ENCODE results near the gene UBE2J2. TPM values are rescaled to one million over a fixed set of nuclear protein-coding genes. Genes with fewer than 3 reads are reported as not detected.

The UBE2J2 gene
- polyA plus RNA-seq, 1 of the 3 experiments (the other 2 are of a cell fraction), result 47.5 TPM

DNA sequence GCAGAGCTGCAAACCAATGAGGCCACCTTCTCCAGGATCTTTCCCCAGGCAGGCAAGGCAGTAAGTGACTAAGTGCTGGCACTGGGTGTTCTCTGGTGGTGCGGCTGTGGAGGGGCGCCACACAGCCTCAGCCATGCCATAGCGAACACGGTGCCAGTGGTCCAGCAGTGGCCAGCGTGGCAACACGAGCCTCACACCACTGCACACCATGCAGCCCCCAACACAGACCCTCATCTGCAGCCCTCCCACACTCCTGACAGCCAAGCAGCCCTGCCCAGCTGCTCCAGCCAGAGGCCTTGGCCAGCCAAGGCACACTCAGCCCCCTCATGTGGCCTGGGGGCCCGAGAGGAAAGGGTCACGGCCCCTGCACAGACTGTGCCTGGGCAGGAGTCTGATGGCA lies 47.8 kb upstream of the UBE2J2 start:
- no peak for DNase-seq
- Histone ChIP-seq H3F3A (replicated peaks; ENCODE audit: insufficient read depth) (peaks cover 14% of the 10 kb centered on the region), H3K4me1 (ENCODE audit: control insufficient read depth in 1 of 2, insufficient read depth in 2 of 2, low read depth in 1 of 2, low read length in 1 of 2) (peaks cover 4 to 24% of the 10 kb centered on the region in 2 experiments; a peak in 2 of 4 replicates), H2AFZ (ENCODE audit: low read depth) (no peak overlapping the region), H3K79me2 (ENCODE audit: insufficient read depth) (peaks cover 84% of the 10 kb centered on the region), H4K20me1 (ENCODE audit: insufficient read depth) (peaks cover 55% of the 10 kb centered on the region), H3K9me2 (no peaks in the 10 kb centered on the region), H3K27ac (ENCODE audit: low read depth in 2 of 2, low read length in 1 of 2) (no peak overlapping the region), H3K9me3 (no peaks in the 10 kb centered on the region), H3K36me3 (replicated peaks in 1 of 2; ENCODE audit: control insufficient read depth in 1 of 2, insufficient read depth in 2 of 2, low read length in 1 of 2) (peaks cover 8 to 33% of the 10 kb centered on the region in 2 experiments), H3K4me2 (no peak overlapping the region), H3K4me3 (ENCODE audit: low read depth in 2 of 2, low read length in 1 of 2) (no peak overlapping the region), H3K9ac (no peak overlapping the region), H3K27me3 (ENCODE audit: insufficient read depth) (no peaks in the 10 kb centered on the region)
- ChIA-PET CTCF (interaction anchor here (1.3 to 1.8 kb wide), 3 partner anchors 16 to 30 kb away, joined by 3 to 5 read pairs (median 4); no protein-coding TSS in a partner anchor), POLR2A (no interaction called here)
- TF ChIP-seq, protein P1, sequence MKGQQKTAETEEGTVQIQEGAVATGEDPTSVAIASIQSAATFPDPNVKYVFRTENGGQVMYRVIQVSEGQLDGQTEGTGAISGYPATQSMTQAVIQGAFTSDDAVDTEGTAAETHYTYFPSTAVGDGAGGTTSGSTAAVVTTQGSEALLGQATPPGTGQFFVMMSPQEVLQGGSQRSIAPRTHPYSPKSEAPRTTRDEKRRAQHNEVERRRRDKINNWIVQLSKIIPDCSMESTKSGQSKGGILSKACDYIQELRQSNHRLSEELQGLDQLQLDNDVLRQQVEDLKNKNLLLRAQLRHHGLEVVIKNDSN (IDR thresholded peaks at IDR 0.05; ENCODE audit: borderline replicate concordance, low read depth), result no peak
- TF ChIP-seq SIN3A (IDR thresholded peaks at IDR 0.05; ENCODE audit: borderline replicate concordance, low read depth, low read length), result no peak
- no peak for TF ChIP-seq GATA2 (CRISPR knock-in tag; IDR thresholded peaks at IDR 0.05)
- TF ChIP-seq NRF1 (IDR thresholded peaks at IDR 0.05; ENCODE audit: low read depth, low read length), result no peak
- TF ChIP-seq RAD21 (IDR thresholded peaks at IDR 0.05; ENCODE audit: low read length), result no peak
- no peak for TF ChIP-seq EP300 (IDR thresholded peaks at IDR 0.05; ENCODE audit: borderline replicate concordance in 1 of 2, low read depth in 1 of 2, low read length in 1 of 2)
- WGBS (ENCODE audit: low lambda C conversion rate), result no CpG with 5 or more reads among the region's 8 CpGs

DNA sequence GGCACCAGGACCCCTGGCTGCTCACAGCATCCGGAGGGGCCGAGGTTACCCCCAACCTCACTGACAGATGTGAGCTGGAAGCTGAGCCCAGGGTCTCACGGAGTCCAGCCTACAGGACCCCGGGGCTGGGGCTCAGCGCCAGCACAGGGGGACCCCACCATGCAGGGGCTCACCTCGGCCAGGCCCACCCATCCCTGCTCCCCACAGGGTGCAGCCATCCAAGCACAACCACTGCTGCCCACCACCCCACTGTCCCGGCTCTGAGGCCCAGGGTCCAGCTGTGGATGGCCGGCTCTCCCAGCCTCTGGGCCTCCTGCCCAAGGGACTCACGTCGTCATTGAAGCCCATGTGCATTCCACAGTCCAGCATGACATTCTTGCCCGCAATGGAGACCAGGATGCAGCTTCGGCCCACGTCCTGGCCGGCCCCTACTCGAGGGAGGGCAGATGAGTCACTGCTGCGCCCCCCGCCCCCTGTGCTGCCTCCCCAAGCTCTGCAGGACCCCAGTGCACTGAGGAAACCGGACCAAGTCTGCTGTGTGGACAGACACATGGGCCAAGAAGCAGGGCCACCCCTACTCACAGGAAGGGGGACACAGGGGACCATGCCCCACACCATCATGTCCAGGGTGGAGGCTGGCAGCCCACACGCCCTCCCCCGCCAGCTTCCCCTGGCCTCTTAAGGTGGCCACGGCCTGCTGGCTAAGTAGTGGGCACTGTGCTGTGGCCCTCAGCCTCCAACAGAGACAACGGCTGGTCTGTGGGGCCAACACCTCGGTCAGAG lies 47.2 kb upstream of the UBE2J2 start:
- no peaks in the 10 kb centered on the region for H3K9me3 ChIP-seq
- H3K4me2 ChIP-seq, result no peak overlapping the region
- ChIA-PET POLR2A (no interaction called here), CTCF (interaction anchor here (1.3 to 1.8 kb wide), 3 partner anchors 16 to 29 kb away, joined by 3 to 5 read pairs (median 4); no protein-coding TSS in a partner anchor)
- H3K79me2 ChIP-seq (ENCODE audit: insufficient read depth), result peaks cover 84% of the 10 kb centered on the region
- peaks cover 55% of the 10 kb centered on the region for H4K20me1 ChIP-seq (ENCODE audit: insufficient read depth)
- H3F3A ChIP-seq (replicated peaks; ENCODE audit: insufficient read depth), result peaks cover 14% of the 10 kb centered on the region
- H3K27me3 ChIP-seq (ENCODE audit: insufficient read depth), result no peaks in the 10 kb centered on the region
- peaks cover 4 to 20% of the 10 kb centered on the region in 2 experiments; a peak in 2 of 4 replicates for H3K4me1 ChIP-seq (ENCODE audit: control insufficient read depth in 1 of 2, insufficient read depth in 2 of 2, low read depth in 1 of 2, low read length in 1 of 2)
- H3K36me3 ChIP-seq (replicated peaks in 1 of 2; ENCODE audit: control insufficient read depth in 1 of 2, insufficient read depth in 2 of 2, low read length in 1 of 2), result peaks cover 12 to 30% of the 10 kb centered on the region in 2 experiments
- no peak for TF ChIP-seq SMC3 (IDR thresholded peaks at IDR 0.05; ENCODE audit: low read depth, low read length)
- TF ChIP-seq GATA2 (CRISPR knock-in tag; IDR thresholded peaks at IDR 0.05), result no peak
- TF ChIP-seq ELF1 (IDR thresholded peaks at IDR 0.05), result no peak
- TF ChIP-seq RXRA (IDR thresholded peaks at IDR 0.05; ENCODE audit: borderline replicate concordance, low read depth), result no peak
- no peak for TF ChIP-seq POLR2AphosphoS5 (IDR thresholded peaks at IDR 0.05; ENCODE audit: low read depth, low read length)
- no peak for TF ChIP-seq CHD2 (IDR thresholded peaks at IDR 0.05; ENCODE audit: low read length, partially characterized antibody)
- TF ChIP-seq, protein P1 (IDR thresholded peaks at IDR 0.05; ENCODE audit: borderline replicate concordance, low read depth), result no peak
- TF ChIP-seq MXI1 (IDR thresholded peaks at IDR 0.05; ENCODE audit: low read depth, low read length), result no peak
- no peak for TF ChIP-seq JUND (IDR thresholded peaks at IDR 0.05)
- no peak for TF ChIP-seq MAX (IDR thresholded peaks at IDR 0.05; ENCODE audit: low read depth)
- no peak for TF ChIP-seq RFX5 (IDR thresholded peaks at IDR 0.05; ENCODE audit: low read length)
- TF ChIP-seq, protein P2, sequence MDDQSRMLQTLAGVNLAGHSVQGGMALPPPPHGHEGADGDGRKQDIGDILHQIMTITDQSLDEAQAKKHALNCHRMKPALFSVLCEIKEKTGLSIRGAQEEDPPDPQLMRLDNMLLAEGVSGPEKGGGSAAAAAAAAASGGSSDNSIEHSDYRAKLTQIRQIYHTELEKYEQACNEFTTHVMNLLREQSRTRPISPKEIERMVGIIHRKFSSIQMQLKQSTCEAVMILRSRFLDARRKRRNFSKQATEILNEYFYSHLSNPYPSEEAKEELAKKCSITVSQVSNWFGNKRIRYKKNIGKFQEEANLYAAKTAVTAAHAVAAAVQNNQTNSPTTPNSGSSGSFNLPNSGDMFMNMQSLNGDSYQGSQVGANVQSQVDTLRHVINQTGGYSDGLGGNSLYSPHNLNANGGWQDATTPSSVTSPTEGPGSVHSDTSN (IDR thresholded peaks at IDR 0.05), result no peak
- TF ChIP-seq, protein P3, sequence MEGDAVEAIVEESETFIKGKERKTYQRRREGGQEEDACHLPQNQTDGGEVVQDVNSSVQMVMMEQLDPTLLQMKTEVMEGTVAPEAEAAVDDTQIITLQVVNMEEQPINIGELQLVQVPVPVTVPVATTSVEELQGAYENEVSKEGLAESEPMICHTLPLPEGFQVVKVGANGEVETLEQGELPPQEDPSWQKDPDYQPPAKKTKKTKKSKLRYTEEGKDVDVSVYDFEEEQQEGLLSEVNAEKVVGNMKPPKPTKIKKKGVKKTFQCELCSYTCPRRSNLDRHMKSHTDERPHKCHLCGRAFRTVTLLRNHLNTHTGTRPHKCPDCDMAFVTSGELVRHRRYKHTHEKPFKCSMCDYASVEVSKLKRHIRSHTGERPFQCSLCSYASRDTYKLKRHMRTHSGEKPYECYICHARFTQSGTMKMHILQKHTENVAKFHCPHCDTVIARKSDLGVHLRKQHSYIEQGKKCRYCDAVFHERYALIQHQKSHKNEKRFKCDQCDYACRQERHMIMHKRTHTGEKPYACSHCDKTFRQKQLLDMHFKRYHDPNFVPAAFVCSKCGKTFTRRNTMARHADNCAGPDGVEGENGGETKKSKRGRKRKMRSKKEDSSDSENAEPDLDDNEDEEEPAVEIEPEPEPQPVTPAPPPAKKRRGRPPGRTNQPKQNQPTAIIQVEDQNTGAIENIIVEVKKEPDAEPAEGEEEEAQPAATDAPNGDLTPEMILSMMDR (IDR thresholded peaks at IDR 0.05), result no peak
- TF ChIP-seq, protein P4, sequence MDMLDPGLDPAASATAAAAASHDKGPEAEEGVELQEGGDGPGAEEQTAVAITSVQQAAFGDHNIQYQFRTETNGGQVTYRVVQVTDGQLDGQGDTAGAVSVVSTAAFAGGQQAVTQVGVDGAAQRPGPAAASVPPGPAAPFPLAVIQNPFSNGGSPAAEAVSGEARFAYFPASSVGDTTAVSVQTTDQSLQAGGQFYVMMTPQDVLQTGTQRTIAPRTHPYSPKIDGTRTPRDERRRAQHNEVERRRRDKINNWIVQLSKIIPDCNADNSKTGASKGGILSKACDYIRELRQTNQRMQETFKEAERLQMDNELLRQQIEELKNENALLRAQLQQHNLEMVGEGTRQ (IDR thresholded peaks at IDR 0.05; ENCODE audit: borderline replicate concordance, low read depth, low read length), result no peak
- TF ChIP-seq FOXM1 (IDR thresholded peaks at IDR 0.05; ENCODE audit: low read depth), result no peak
- no peak for TF ChIP-seq EZH2phosphoT487 (IDR thresholded peaks at IDR 0.05; ENCODE audit: borderline replicate concordance, low read depth)
- TF ChIP-seq NFIC (IDR thresholded peaks at IDR 0.05; ENCODE audit: borderline replicate concordance), result no peak
- TF ChIP-seq EP300 (IDR thresholded peaks at IDR 0.05; ENCODE audit: borderline replicate concordance in 1 of 2, low read depth in 1 of 2, low read length in 1 of 2), result no peak
- DNase-seq, result no peak
- H3K9ac ChIP-seq, result no peak overlapping the region
- no peak overlapping the region for H3K27ac ChIP-seq (ENCODE audit: low read depth in 2 of 2, low read length in 1 of 2)
- H2AFZ ChIP-seq (ENCODE audit: low read depth), result no peak overlapping the region
- no peak overlapping the region for H3K4me3 ChIP-seq (ENCODE audit: low read depth in 2 of 2, low read length in 1 of 2)
- no CpG with 5 or more reads among the region's 23 CpGs for WGBS (ENCODE audit: low lambda C conversion rate)
- no peaks in the 10 kb centered on the region for H3K9me2 ChIP-seq

All from SK-N-SH (cell line).